HUES6 (cell line): ENCODE measurements around the gene CBR1.

Source experiments
- H3K27ac ChIP-seq: 2 replicates; pipeline ENCODE4 v1.7.0; 2013; ENCODE audit warnings: low read depth, mild to moderate bottlenecking, low read length, inconsistent platforms
- H3K27me3 ChIP-seq: 2 replicates; pipeline ENCODE4 v1.6.1; 2013; ENCODE audit warnings: low read length; ENCODE audit not compliant: control insufficient read depth, insufficient read depth
- H3K36me3 ChIP-seq: 2 replicates; pipeline ENCODE4 v1.6.1; 2013; ENCODE audit warnings: low read length; ENCODE audit not compliant: control insufficient read depth, insufficient read depth
- H3K4me1 ChIP-seq: 2 replicates; pipeline ENCODE4 v1.6.1; 2013; ENCODE audit warnings: low read length; ENCODE audit not compliant: control insufficient read depth, insufficient read depth
- H3K4me3 ChIP-seq: 2 replicates; pipeline ENCODE4 v1.5.1; 2013; ENCODE audit warnings: low read depth, low read length
- H3K9ac ChIP-seq: one replicate; pipeline ENCODE4 v1.6.1; 2013; ENCODE audit warnings: mild to moderate bottlenecking, low read length
- H3K9me3 ChIP-seq: 2 replicates; pipeline ENCODE4 v1.6.1; 2013; ENCODE audit warnings: low read depth, low read length; ENCODE audit not compliant: control insufficient read depth, insufficient read depth

The CBR1 gene

GRCh38 chr21:36079671-36080070 lies 9.8 kb downstream of the CBR1 start:
- Histone ChIP-seq H3K9me3 (no peaks in the 10 kb centered on the region), H3K4me3 (no peak overlapping the region), H3K9ac (no peak overlapping the region), H3K27ac (no peak overlapping the region), H3K36me3 (no peaks in the 10 kb centered on the region), H3K27me3 (no peaks in the 10 kb centered on the region), H3K4me1 (peaks cover 5% of the 10 kb centered on the region; the same call in 1 of the 2 replicates)

GRCh38 chr21:36080386-36080785 lies 10.6 kb downstream of the CBR1 start:
- H3K4me3 ChIP-seq, result no peak overlapping the region
- H3K9me3 ChIP-seq, result no peaks in the 10 kb centered on the region
- no peak overlapping the region for H3K27ac ChIP-seq
- H3K36me3 ChIP-seq, result no peaks in the 10 kb centered on the region
- no peaks in the 10 kb centered on the region for H3K27me3 ChIP-seq
- 0 out of 2 replicates have a peak, but pooled peaks cover under 1% of the 10 kb centered on the region for H3K4me1 ChIP-seq
- H3K9ac ChIP-seq, result no peak overlapping the region

GRCh38 chr21:36082237-36082664 lies 12.4 kb downstream of the CBR1 start:
- no peaks in the 10 kb centered on the region for H3K36me3 ChIP-seq
- H3K27ac ChIP-seq, result no peak overlapping the region
- no peaks in the 10 kb centered on the region for H3K27me3 ChIP-seq
- no peak overlapping the region for H3K9ac ChIP-seq
- H3K4me1 ChIP-seq, result no peaks in the 10 kb centered on the region
- no peaks in the 10 kb centered on the region for H3K9me3 ChIP-seq
- no peak overlapping the region for H3K4me3 ChIP-seq

GRCh38 chr21:36087362-36088138 lies 17.7 kb downstream of the CBR1 start:
- Histone ChIP-seq H3K9me3 (peaks cover 4% of the 10 kb centered on the region), H3K27ac (no peak overlapping the region), H3K4me1 (no peaks in the 10 kb centered on the region), H3K36me3 (no peaks in the 10 kb centered on the region), H3K4me3 (no peak overlapping the region), H3K9ac (no peak overlapping the region), H3K27me3 (no peaks in the 10 kb centered on the region)

- H3K9ac ChIP-seq, result no peak overlapping the region
Observed at GRCh38 chr21:36089946-36090345, 20.1 kb downstream of the CBR1 start.

GRCh38 chr21:36092681-36093080 lies 22.9 kb downstream of the CBR1 start:
- Histone ChIP-seq H3K9me3 (peaks cover 30% of the 10 kb centered on the region), H3K4me3 (no peak overlapping the region), H3K27me3 (no peaks in the 10 kb centered on the region), H3K4me1 (peaks cover 6% of the 10 kb centered on the region), H3K9ac (no peak overlapping the region), H3K27ac (no peak overlapping the region), H3K36me3 (no peaks in the 10 kb centered on the region)

More at GRCh38 chr21:36089946-36090345, 20.1 kb downstream of the CBR1 start:
- Histone ChIP-seq H3K4me1 (no peaks in the 10 kb centered on the region), H3K36me3 (no peaks in the 10 kb centered on the region), H3K27me3 (no peaks in the 10 kb centered on the region), H3K27ac (no peak overlapping the region), H3K9me3 (peaks cover 25% of the 10 kb centered on the region), H3K4me3 (no peak overlapping the region)

- H3K4me1 ChIP-seq, result peaks cover 15% of the 10 kb centered on the region
- peaks cover 31% of the 10 kb centered on the region for H3K9me3 ChIP-seq
- H3K9ac ChIP-seq, result no peak overlapping the region
- H3K27me3 ChIP-seq, result no peaks in the 10 kb centered on the region
- no peak overlapping the region for H3K27ac ChIP-seq
- H3K36me3 ChIP-seq, result no peaks in the 10 kb centered on the region
- no peak overlapping the region for H3K4me3 ChIP-seq
Observed at GRCh38 chr21:36093512-36093911, 23.7 kb downstream of the CBR1 start.

GRCh38 chr21:36096398-36097290 lies 26.8 kb downstream of the CBR1 start:
- no peaks in the 10 kb centered on the region for H3K36me3 ChIP-seq
- peaks cover 34% of the 10 kb centered on the region for H3K4me1 ChIP-seq
- peak overlapping the region; percentile 83 for H3K9ac ChIP-seq
- H3K4me3 ChIP-seq, result no peak overlapping the region
- H3K9me3 ChIP-seq, result peaks cover 36% of the 10 kb centered on the region
- H3K27ac ChIP-seq, result peak overlapping the region; percentile 87
- no peaks in the 10 kb centered on the region for H3K27me3 ChIP-seq

- H3K36me3 ChIP-seq, result no peaks in the 10 kb centered on the region
- H3K27me3 ChIP-seq, result no peaks in the 10 kb centered on the region
- peak overlapping the region; percentile 87 for H3K27ac ChIP-seq
- peak overlapping the region; percentile 83 for H3K9ac ChIP-seq
- H3K4me1 ChIP-seq, result peaks cover 34% of the 10 kb centered on the region
- H3K9me3 ChIP-seq, result peaks cover 38% of the 10 kb centered on the region
- peak overlapping the region; percentile 28; the same call in 1 of the 2 replicates for H3K4me3 ChIP-seq
Observed at GRCh38 chr21:36097427-36098181, 27.8 kb downstream of the CBR1 start.

GRCh38 chr21:36098182-36098532 lies 28.3 kb downstream of the CBR1 start:
- no peaks in the 10 kb centered on the region for H3K36me3 ChIP-seq
- no peaks in the 10 kb centered on the region for H3K27me3 ChIP-seq
- H3K27ac ChIP-seq, result peak overlapping the region; percentile 87
- H3K4me1 ChIP-seq, result peaks cover 34% of the 10 kb centered on the region
- peaks cover 38% of the 10 kb centered on the region for H3K9me3 ChIP-seq
- no peak overlapping the region; the same call in 1 of the 2 replicates for H3K4me3 ChIP-seq
- H3K9ac ChIP-seq, result peak overlapping the region; percentile 83
